Measurements from ENCODE around the gene CNTNAP2. TPM values are rescaled to one million over a fixed set of nuclear protein-coding genes. Genes with fewer than 3 reads are reported as not detected.

The CNTNAP2 gene
- total and polyA plus RNA-seq, 9 of the 15 experiments (the other 6 are each of a cell fraction or from before 2014, with no cell fraction given) = 0.04 to 0.62 (median 0.09) TPM; not detected in 4

GRCh38 chr7:148287538-148287937 is 2170.9 kb downstream of the CNTNAP2 start:
- no peaks in the 10 kb centered on the region for H4K20me1 ChIP-seq (replicated peaks; ENCODE audit: control insufficient read depth, insufficient read depth, low read length)
- intact Hi-C loops (cut with micrococcal nuclease) = no loop called here
- no TSS peak for BruUV-seq (replicated peaks)
- H3K9me3 ChIP-seq (replicated peaks; ENCODE audit: control insufficient read depth, insufficient read depth, low read depth, low read length) = no peaks in the 10 kb centered on the region
- H3K27ac ChIP-seq (ENCODE audit: extremely low read depth, low read depth, low read length) = no peak overlapping the region
- in situ Hi-C loops (cut with MboI) = no loop called here
- ChIA-PET CTCF (ENCODE audit: low intra/inter-chr PET ratio) (no interaction called here), POLR2A (interaction anchor here (0.9 kb wide), 1 partner anchor 107 kb away, joined by 3 read pairs; no protein-coding TSS in a partner anchor)
- no peaks in the 10 kb centered on the region for H3K79me2 ChIP-seq (ENCODE audit: control insufficient read depth, insufficient read depth, low read length)
- H3K4me3 ChIP-seq = no peak overlapping the region
- 0% methylated on average over 1 of the region's 2 CpGs for WGBS (ENCODE audit: insufficient coverage, low coverage, missing lambda C conversion rate)
- H3K9ac ChIP-seq (ENCODE audit: insufficient read depth in 1 of 2, low read depth in 2 of 2, low read length in 2 of 2) = no peak overlapping the region
- DNase-seq (ENCODE audit: extremely low read depth in 1 of 4, low spot score in 3 of 4) (no peak), FAIRE-seq (no peak), ATAC-seq (no peak)
- no peak overlapping the region for H3K4me2 ChIP-seq (ENCODE audit: insufficient read depth, low read length)
- no peak overlapping the region for H2AFZ ChIP-seq (ENCODE audit: low read depth, low read length)
- TF ChIP-seq RBM25 (IDR thresholded peaks at IDR 0.05; ENCODE audit: low read depth, low read length, severe bottlenecking) (no peak), MLX (CRISPR knock-in tag; conservative IDR thresholded peaks at IDR 0.05) (no peak), BACH1 (tag; IDR thresholded peaks at IDR 0.05) (no peak)
- peaks cover 3 to 9% of the 10 kb centered on the region in 2 experiments; a peak in 2 of 5 replicates for H3K27me3 ChIP-seq (ENCODE audit: control insufficient read depth in 2 of 2, insufficient read depth in 2 of 2, low read length in 2 of 2)
- H3K9me1 ChIP-seq (ENCODE audit: control insufficient read depth, insufficient read depth, low read length) = no peaks in the 10 kb centered on the region
- no peaks in the 10 kb centered on the region for H3K4me1 ChIP-seq (replicated peaks in 1 of 2; ENCODE audit: control insufficient read depth in 2 of 2, insufficient read depth in 2 of 2, low read length in 2 of 2)
- no peaks in the 10 kb centered on the region for H3K36me3 ChIP-seq (ENCODE audit: control insufficient read depth, insufficient read depth, low read length)

GRCh38 chr7:148288592-148289151 is 2172.1 kb downstream of the CNTNAP2 start:
- H3K79me2 ChIP-seq (ENCODE audit: control insufficient read depth, insufficient read depth, low read length) = no peaks in the 10 kb centered on the region
- 0% methylated on average over 1 of the region's 1 CpG for WGBS (ENCODE audit: insufficient coverage, low coverage, missing lambda C conversion rate)
- no peak overlapping the region for H3K4me2 ChIP-seq (ENCODE audit: insufficient read depth, low read length)
- no peaks in the 10 kb centered on the region for H3K36me3 ChIP-seq (ENCODE audit: control insufficient read depth, insufficient read depth, low read length)
- BruUV-seq (replicated peaks) = no TSS peak
- H3K4me3 ChIP-seq = no peak overlapping the region
- H3K4me1 ChIP-seq (replicated peaks in 1 of 2; ENCODE audit: control insufficient read depth in 2 of 2, insufficient read depth in 2 of 2, low read length in 2 of 2) = no peaks in the 10 kb centered on the region
- H3K9me3 ChIP-seq (replicated peaks; ENCODE audit: control insufficient read depth, insufficient read depth, low read depth, low read length) = no peaks in the 10 kb centered on the region
- no peak for ATAC-seq
- H3K27me3 ChIP-seq (ENCODE audit: control insufficient read depth in 2 of 2, insufficient read depth in 2 of 2, low read length in 2 of 2) = peaks cover 5 to 10% of the 10 kb centered on the region in 2 experiments; a peak in 3 of 5 replicates
- H3K9me1 ChIP-seq (ENCODE audit: control insufficient read depth, insufficient read depth, low read length) = no peaks in the 10 kb centered on the region
- no peaks in the 10 kb centered on the region for H4K20me1 ChIP-seq (replicated peaks; ENCODE audit: control insufficient read depth, insufficient read depth, low read length)
- in situ Hi-C loops (cut with MboI) = no loop called here
- POLR2A ChIA-PET = interaction anchor here (0.9 kb wide), 1 partner anchor 106 kb away, joined by 3 read pairs; no protein-coding TSS in a partner anchor
- intact Hi-C loops (cut with micrococcal nuclease) = no loop called here
- DNase-seq (ENCODE audit: extremely low read depth in 1 of 4, low spot score in 3 of 4) = no peak
- no peak for FAIRE-seq
- H3K27ac ChIP-seq (ENCODE audit: extremely low read depth, low read depth, low read length) = no peak overlapping the region
- CTCF ChIA-PET (ENCODE audit: low intra/inter-chr PET ratio) = no interaction called here
- no peak overlapping the region for H2AFZ ChIP-seq (ENCODE audit: low read depth, low read length)
- H3K9ac ChIP-seq (ENCODE audit: insufficient read depth in 1 of 2, low read depth in 2 of 2, low read length in 2 of 2) = no peak overlapping the region
- TF ChIP-seq MAFF (IDR thresholded peaks at IDR 0.05; ENCODE audit: low read length) (peak; percentile 34; the same call in 1 of the 2 replicates), ZNF316 (IDR thresholded peaks at IDR 0.05) (peak; percentile 75), HES1 (IDR thresholded peaks at IDR 0.05; ENCODE audit: low read depth) (no peak), C11orf30 (IDR thresholded peaks at IDR 0.05; ENCODE audit: low read depth) (peak; percentile 22; the same call in 1 of the 2 replicates), MAFK (IDR thresholded peaks at IDR 0.05; ENCODE audit: low read length) (peak; percentile 31; the same call in 1 of the 2 replicates), MAFG (tag; conservative IDR thresholded peaks at IDR 0.05) (peak; percentile 50)
